ENCODE data around the gene FBXW4.

Gene FBXW4

GRCh38 chr10:101687071-101687658 lies 7.8 kb downstream of the FBXW4 start:
- peaks cover 0 to 34% (median 18%) of the 10 kb centered on the region in 4 donors for H3K4me1 ChIP-seq
- peaks cover 0 to 7% (median 0%) of the 10 kb centered on the region in 3 donors for H3K36me3 ChIP-seq
- intact Hi-C loops (cut with DNase I; ENCODE audit: low total_unique reads): no loop called here
- no peaks in the 10 kb centered on the region for H3K27me3 ChIP-seq
- no peaks in the 10 kb centered on the region for H3K9me3 ChIP-seq
- no peak for DNase-seq
- no peak overlapping the region for H3K27ac ChIP-seq
- TF ChIP-seq, protein P1, sequence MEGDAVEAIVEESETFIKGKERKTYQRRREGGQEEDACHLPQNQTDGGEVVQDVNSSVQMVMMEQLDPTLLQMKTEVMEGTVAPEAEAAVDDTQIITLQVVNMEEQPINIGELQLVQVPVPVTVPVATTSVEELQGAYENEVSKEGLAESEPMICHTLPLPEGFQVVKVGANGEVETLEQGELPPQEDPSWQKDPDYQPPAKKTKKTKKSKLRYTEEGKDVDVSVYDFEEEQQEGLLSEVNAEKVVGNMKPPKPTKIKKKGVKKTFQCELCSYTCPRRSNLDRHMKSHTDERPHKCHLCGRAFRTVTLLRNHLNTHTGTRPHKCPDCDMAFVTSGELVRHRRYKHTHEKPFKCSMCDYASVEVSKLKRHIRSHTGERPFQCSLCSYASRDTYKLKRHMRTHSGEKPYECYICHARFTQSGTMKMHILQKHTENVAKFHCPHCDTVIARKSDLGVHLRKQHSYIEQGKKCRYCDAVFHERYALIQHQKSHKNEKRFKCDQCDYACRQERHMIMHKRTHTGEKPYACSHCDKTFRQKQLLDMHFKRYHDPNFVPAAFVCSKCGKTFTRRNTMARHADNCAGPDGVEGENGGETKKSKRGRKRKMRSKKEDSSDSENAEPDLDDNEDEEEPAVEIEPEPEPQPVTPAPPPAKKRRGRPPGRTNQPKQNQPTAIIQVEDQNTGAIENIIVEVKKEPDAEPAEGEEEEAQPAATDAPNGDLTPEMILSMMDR (IDR thresholded peaks at IDR 0.05): no peak
- H3K4me3 ChIP-seq: no peak overlapping the region

DNA sequence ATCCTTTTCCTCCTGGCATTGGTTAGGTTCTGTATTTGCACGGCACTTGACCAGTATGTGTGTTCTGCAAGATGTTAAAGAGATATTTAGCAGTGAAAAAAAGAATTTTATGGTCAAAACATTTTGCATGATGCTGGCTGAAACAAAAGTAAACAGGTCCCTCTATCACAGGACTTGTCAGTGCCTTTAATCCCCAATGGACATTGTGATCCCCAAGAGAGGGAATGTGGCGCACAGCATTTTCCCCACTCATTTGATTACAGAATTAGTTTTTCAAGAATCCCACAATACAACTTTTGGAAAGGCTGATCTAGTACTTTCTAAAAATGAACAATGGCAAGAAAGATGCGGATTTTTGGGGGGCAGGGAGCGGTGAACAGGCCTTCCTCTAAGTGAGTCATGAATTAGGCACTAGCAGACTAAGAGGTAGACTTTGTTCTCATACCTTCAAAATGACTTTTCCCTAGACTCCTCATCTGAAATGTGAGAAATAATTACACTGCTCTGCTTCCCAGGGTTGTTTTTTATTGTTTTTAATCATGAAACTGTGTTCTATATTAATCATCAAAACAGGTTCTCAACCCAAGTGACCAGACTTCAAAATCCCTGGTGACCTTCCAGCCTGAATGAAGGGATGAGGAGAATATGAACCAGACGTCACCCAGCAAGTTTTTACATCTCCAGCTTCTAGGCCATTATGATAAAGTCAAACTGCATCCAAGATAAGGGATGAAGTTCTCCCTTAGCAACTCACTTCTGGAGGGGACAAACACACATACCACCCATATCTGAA lies 8.6 kb downstream of the FBXW4 start:
- TF ChIP-seq, protein P1 (IDR thresholded peaks at IDR 0.05): no peak
- no peak overlapping the region for H3K4me3 ChIP-seq
- no peaks in the 10 kb centered on the region for H3K9me3 ChIP-seq
- H3K36me3 ChIP-seq: peaks cover 0 to 7% (median 0%) of the 10 kb centered on the region in 3 donors
- DNase-seq: no peak
- H3K27me3 ChIP-seq: no peaks in the 10 kb centered on the region
- H3K27ac ChIP-seq: no peak overlapping the region
- intact Hi-C loops (cut with DNase I; ENCODE audit: low total_unique reads): no loop called here
- peaks cover 0 to 29% (median 15%) of the 10 kb centered on the region in 4 donors for H3K4me1 ChIP-seq

- Histone ChIP-seq H3K27ac (no peak overlapping the region), H3K4me1 (peaks cover 0 to 23% (median 8%) of the 10 kb centered on the region in 4 donors), H3K27me3 (no peaks in the 10 kb centered on the region), H3K9me3 (no peaks in the 10 kb centered on the region), H3K4me3 (no peak overlapping the region), H3K36me3 (peaks cover 0 to 7% (median 0%) of the 10 kb centered on the region in 3 donors)
- intact Hi-C loops (cut with DNase I; ENCODE audit: low total_unique reads): no loop called here
- DNase-seq: no peak
- TF ChIP-seq, protein P1 (IDR thresholded peaks at IDR 0.05): no peak
Measured at GRCh38 chr10:101684782-101685181, 10.2 kb downstream of the FBXW4 start.

GRCh38 chr10:101683276-101683675 lies 11.7 kb downstream of the FBXW4 start:
- intact Hi-C loops (cut with DNase I; ENCODE audit: low total_unique reads): no loop called here
- Histone ChIP-seq H3K36me3 (peaks cover 0 to 7% (median 0%) of the 10 kb centered on the region in 3 donors), H3K4me1 (peaks cover 0 to 21% (median 6%) of the 10 kb centered on the region in 4 donors), H3K27ac (no peak overlapping the region), H3K4me3 (no peak overlapping the region), H3K27me3 (no peaks in the 10 kb centered on the region), H3K9me3 (no peaks in the 10 kb centered on the region)
- DNase-seq: no peak
- TF ChIP-seq, protein P1 (IDR thresholded peaks at IDR 0.05): no peak

- Histone ChIP-seq H3K4me1 (peaks cover 0 to 21% (median 4%) of the 10 kb centered on the region in 4 donors), H3K27me3 (no peaks in the 10 kb centered on the region), H3K9me3 (no peaks in the 10 kb centered on the region), H3K27ac (no peak overlapping the region), H3K36me3 (no peaks in the 10 kb centered on the region), H3K4me3 (no peak overlapping the region)
- intact Hi-C loops (cut with DNase I; ENCODE audit: low total_unique reads): no loop called here
- no peak for DNase-seq
- TF ChIP-seq, protein P1 (IDR thresholded peaks at IDR 0.05): no peak
Measured at GRCh38 chr10:101682172-101682825, 12.7 kb downstream of the FBXW4 start.

Data from tibial artery (tissue), 4 donors.